Stimulated activated effector memory CD8-positive, alpha-beta T cell treated with anti-CD3 and anti-CD28 coated beads, Interleukin-12 subunit alpha, Interleukin-12 subunit beta, amount 100 ng/mL, for 72 hours (primary cell): Measurements from ENCODE around the gene KIAA2012.

ENCODE experiments used
- ATAC-seq: fragments of 150-1000 bp; cut with Tn5 transposase; 2 replicates; pipeline ENCODE4 v1.10.0; 2021
- DNase-seq, 2 donors: peaks; one replicate each; pipeline ENCODE4 v3.0.0; 2021 to 2022; ENCODE audit warnings: low spot score in 2 of 2
- H3K27ac Mint-ChIP-seq: one replicate; pipeline ENCODE4 v1.8.0; 2022; ENCODE audit warnings: mild to moderate bottlenecking, mixed read lengths
- H3K36me3 Mint-ChIP-seq: one replicate; pipeline ENCODE4 v1.8.0; 2022; ENCODE audit warnings: mild to moderate bottlenecking, mixed read lengths
- H3K4me1 Mint-ChIP-seq: one replicate; pipeline ENCODE4 v1.8.0; 2022; ENCODE audit warnings: mixed read lengths
- H3K4me3 Mint-ChIP-seq: one replicate; pipeline ENCODE4 v1.8.0; 2022; ENCODE audit warnings: mild to moderate bottlenecking, mixed read lengths
- H3K9me3 Mint-ChIP-seq: one replicate; pipeline ENCODE4 v1.8.0; 2022; ENCODE audit warnings: mixed read lengths

Gene KIAA2012

DNA sequence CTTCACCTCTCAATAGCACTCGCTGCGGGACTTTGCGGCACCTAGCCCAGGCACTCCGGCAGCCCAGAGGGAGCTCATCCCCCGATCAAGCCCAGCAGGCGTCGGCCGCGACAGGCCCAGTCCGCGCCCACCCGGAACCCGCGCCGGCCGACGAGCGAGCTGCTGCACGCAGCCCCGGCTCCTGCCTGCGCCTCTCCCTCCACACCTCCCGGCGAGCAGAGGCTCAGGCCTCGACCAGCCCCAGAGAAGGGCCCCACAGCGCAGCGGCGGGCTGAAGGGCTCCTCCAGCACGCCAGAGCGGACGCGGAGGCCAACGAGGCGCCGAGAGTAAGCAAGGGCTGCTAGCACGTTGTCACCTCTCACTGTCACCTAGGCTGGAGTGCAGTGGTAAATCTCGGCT lies 63.5 kb downstream of the KIAA2012 start:
- ATAC-seq (no peak), DNase-seq (no peak)
- Mint-ChIP-seq H3K4me3 (no peak overlapping the region), H3K36me3 (no peaks in the 10 kb centered on the region), H3K9me3 (no peaks in the 10 kb centered on the region), H3K4me1 (no peaks in the 10 kb centered on the region), H3K27ac (no peak overlapping the region)

DNA sequence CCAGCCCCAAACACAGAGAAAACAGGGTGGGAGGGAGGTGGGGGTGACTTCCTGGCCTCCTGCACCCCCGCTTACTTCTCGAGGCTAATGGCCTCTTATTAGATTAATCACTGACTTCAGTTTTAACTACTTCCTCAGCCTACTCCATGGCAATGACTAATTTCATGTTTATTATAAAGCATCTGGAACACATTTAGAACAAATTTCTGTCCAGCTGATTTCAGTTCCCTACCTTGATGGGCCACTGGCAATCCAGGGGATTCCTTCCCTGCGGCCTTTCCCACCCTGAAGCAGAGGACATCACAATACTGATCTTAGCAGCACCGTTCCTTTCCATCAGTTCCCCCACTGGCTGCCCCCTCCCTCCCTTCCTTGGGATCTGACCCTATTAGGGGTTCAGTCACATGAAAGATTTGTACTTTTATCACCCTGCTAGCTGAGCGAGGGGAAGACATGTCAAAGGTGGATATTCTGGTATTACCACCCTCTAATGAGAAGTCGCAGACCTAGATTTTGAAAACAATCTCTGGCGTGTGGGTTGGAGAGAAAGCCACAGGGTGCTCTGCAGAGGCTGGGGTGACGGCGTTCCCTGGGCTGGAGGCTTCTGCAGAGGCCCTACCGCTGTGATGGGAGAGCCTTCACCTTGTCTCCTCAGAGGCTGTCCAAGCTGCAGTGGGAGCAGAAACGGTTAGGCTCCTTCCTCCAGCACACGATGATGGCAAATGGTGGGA lies 67.6 kb downstream of the KIAA2012 start:
- Mint-ChIP-seq H3K4me3 (no peak overlapping the region), H3K27ac (no peak overlapping the region), H3K4me1 (peaks cover 5% of the 10 kb centered on the region), H3K9me3 (no peaks in the 10 kb centered on the region), H3K36me3 (no peaks in the 10 kb centered on the region)
- DNase-seq (no peak), ATAC-seq (no peak)

DNA sequence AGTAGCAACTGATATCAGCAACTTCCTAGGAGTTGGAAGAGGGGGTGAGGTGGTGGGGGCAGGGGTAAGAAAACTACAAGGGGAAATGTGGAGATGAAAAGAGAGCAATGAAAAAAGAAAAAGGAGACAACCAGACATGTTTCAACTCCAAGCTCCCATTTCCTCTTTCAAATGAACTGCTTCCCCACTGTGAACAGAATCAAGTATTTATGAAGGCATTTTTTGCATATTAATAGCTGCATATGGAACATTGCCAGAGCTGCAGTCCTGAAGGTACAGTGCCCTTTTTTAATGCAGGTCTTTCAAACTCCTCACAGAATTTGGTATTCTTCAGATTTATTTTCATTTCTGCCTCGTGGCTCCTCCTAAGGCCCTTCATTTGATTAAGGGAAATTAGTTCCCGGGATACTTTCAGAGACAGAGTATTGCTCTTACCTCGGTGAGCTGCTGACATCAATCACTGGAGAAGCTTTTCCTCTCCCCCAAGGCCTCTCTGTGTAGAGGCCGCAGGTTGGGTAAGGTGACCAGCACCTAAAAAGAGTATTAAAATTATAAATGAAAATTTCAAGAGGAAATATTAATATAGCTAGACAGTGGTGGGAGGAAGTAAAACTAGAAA lies 68.4 kb downstream of the KIAA2012 start:
- ATAC-seq (no peak), DNase-seq (no peak)
- Mint-ChIP-seq H3K27ac (no peak overlapping the region), H3K4me1 (peaks cover 5% of the 10 kb centered on the region), H3K4me3 (no peak overlapping the region), H3K9me3 (no peaks in the 10 kb centered on the region), H3K36me3 (no peaks in the 10 kb centered on the region)

DNA sequence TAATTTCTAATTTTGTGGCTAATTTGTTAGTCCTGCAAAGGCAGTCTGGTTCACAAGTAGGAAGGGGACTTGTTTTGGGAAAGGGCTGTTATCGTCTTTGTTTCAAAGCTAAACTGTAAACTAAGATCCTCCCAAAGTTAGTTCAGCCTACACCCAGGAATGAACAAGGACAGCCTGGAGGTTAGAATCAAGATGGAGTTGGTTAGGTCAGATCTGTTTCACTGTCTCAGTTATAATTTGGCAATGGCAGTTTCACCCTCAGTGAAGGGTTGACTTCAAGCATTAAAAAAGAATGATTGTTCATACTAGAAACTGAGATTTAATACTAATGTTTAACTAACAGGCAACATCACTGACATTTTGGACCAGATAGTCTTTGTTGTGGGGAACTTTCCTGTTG lies 69.5 kb downstream of the KIAA2012 start:
- DNase-seq: no peak
- Mint-ChIP-seq H3K4me3 (no peak overlapping the region), H3K36me3 (no peaks in the 10 kb centered on the region), H3K9me3 (no peaks in the 10 kb centered on the region), H3K27ac (no peak overlapping the region), H3K4me1 (peaks cover 5% of the 10 kb centered on the region)
- ATAC-seq: no peak

DNA sequence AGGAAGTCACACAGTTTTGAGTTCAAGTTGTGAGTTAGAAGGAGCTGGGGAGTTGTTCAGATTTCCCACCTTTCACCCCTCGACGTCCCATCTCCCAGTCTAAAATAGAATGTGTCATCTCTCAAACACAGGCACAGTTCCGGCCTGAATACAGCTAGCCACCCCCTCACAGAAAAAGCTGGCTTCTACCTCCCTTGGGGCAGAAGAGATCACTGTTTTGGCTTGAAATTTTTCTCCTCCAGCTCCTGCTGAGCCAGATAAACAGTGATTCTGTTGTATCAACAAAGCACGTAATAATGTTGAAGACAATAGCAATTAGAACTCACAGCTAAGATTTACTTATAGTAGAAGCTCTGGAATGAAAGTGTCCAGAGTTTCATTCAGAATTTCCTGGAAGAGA lies 74.7 kb downstream of the KIAA2012 start:
- H3K27ac Mint-ChIP-seq: no peak overlapping the region
- no peaks in the 10 kb centered on the region for H3K36me3 Mint-ChIP-seq
- H3K9me3 Mint-ChIP-seq: no peaks in the 10 kb centered on the region
- ATAC-seq (no peak), DNase-seq (no peak)
- H3K4me3 Mint-ChIP-seq: no peak overlapping the region
- H3K4me1 Mint-ChIP-seq: peaks cover 5% of the 10 kb centered on the region

DNA sequence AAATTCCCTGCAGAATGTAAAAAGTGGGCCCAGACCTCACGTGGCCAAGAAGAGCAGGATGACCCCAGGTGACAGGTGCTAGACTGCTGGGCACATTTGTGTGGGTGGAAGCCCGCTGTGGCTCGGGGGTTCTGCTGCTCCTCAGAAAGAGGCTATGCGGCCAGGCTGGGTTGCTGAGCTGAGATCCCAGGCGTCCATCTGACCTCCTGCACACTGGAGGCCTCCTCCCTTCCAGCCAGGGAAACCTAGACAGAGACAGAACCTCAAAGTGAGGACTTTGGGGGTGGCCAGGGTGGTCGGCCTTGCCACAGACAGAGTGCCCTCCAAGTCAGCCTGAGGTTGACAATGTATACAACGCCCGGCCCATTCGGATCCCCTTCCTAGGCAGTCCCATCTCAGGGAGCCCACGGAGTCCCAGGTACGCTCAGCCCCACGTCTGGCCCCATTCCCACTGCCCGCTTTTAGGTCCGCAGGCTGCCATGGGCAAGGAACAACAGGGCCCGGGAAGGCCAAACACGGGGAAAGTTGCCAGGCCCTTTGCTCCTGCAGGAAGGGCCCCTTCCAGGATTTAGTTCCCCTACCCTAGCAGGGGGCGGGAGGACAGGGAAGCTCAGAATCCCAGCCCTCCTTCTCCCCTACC lies 75.6 kb downstream of the KIAA2012 start:
- no peak overlapping the region for H3K4me3 Mint-ChIP-seq
- ATAC-seq: no peak
- no peaks in the 10 kb centered on the region for H3K9me3 Mint-ChIP-seq
- no peaks in the 10 kb centered on the region for H3K36me3 Mint-ChIP-seq
- DNase-seq: no peak
- peaks cover 5% of the 10 kb centered on the region for H3K4me1 Mint-ChIP-seq
- H3K27ac Mint-ChIP-seq: no peak overlapping the region

DNA sequence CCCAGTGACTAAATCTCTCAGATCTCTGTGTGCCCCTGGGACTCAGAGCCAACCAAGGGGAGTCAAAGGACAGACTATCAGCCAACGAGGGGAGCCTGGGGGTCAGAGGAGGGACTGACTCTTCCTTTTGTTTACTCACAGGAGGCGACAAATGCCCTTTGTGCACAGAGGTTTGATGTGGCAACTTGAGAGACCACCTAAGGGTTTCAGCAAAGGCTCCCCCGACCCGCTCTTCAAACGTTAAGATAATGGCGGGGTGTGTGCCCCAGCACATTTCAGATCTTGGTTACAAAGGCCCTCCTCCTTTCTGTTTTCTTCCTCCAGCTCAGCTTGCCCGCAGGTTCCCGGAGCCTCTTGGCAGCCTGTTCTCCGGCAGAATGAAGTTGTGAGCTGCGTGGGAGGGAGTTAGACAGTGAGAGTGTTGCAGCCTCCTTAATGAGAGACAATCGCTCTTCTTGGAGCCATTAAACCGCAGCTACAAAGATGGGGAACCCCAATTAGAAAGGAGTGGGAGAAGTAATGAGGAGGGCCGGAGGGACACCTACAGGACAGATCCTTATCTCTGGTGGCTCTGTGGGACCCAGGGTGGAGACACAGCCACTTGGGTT lies 76.2 kb downstream of the KIAA2012 start:
- no peaks in the 10 kb centered on the region for H3K36me3 Mint-ChIP-seq
- no peaks in the 10 kb centered on the region for H3K9me3 Mint-ChIP-seq
- DNase-seq (no peak), ATAC-seq (no peak)
- H3K27ac Mint-ChIP-seq: no peak overlapping the region
- peaks cover 5% of the 10 kb centered on the region for H3K4me1 Mint-ChIP-seq
- no peak overlapping the region for H3K4me3 Mint-ChIP-seq

DNA sequence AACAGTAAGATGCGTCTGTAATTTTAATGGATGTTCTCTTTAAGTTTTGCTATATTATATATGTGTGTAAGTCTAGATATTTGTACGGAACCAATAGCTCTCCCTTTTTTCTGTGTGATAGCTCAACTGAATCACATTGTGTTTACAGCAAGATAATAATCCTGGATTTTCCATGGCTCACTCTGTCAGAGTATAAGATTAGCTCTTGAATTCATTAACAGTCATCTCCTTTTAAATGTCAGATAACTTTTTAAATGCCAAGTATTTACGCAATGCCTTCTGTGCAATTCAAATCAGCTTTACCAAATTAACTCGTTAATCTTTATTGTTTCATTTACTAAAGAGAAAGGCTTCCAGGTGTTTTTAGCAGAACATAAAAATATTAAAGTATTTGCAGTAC lies 76.9 kb downstream of the KIAA2012 start:
- no peaks in the 10 kb centered on the region for H3K36me3 Mint-ChIP-seq
- H3K4me1 Mint-ChIP-seq: peaks cover 4% of the 10 kb centered on the region

DNA sequence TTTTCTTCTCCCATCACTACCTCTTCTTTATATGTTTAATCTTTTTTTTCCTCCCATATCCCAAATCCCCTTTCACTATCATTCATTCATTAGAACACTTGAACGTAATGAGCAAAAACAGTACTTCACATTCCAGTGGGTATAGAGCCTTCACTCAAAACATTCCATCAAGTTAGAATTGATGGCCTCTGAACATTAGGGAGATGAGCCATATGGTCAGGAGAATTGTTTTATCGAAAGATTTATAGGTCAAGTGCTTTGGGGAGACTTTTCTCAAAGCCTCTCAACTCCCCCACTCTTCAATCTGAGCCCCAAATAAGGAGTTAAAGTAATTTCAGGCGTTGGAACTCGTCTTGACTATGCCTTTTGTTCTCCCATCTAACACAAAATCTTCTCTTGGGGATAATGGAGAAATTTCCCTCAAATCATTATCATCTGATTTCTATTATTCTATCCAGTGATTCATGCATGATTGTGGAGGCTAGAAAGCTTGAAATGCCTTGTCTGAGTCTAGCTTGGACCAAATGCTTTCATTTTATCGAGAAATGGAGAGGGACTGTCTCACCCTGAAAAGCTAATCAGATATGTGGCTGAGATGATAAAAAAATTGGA lies 79.2 kb downstream of the KIAA2012 start:
- H3K27ac Mint-ChIP-seq: no peak overlapping the region
- H3K9me3 Mint-ChIP-seq: no peaks in the 10 kb centered on the region
- ATAC-seq (no peak), DNase-seq (no peak)
- no peak overlapping the region for H3K4me3 Mint-ChIP-seq
- no peaks in the 10 kb centered on the region for H3K4me1 Mint-ChIP-seq
- no peaks in the 10 kb centered on the region for H3K36me3 Mint-ChIP-seq

More for the DNA sequence above, 76.9 kb downstream of the KIAA2012 start:
- no peak for DNase-seq
- no peak for ATAC-seq
- H3K4me3 Mint-ChIP-seq: no peak overlapping the region
- H3K27ac Mint-ChIP-seq: no peak overlapping the region
- H3K9me3 Mint-ChIP-seq: no peaks in the 10 kb centered on the region

DNA sequence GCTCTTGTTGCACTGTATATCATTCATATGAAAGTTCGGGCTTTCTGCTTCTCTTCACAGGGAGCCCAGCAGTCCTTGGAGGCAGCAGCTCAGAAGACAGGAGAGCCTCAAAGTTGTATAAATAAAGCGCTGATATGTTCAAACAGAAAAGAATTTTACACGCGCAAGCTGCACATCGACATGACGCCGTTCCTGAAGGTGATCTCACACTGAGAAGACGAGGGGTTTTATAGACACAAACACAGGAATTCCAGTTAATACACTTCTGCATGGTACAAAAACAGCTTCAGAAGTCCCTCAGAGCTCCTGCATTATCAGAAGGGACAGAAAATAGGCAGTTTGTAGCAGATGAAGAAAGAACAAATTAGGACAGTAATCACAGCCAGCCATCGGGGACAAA lies 81.6 kb downstream of the KIAA2012 start:
- no peak for DNase-seq
- Mint-ChIP-seq H3K4me1 (no peaks in the 10 kb centered on the region), H3K27ac (no peak overlapping the region), H3K36me3 (no peaks in the 10 kb centered on the region), H3K4me3 (no peak overlapping the region), H3K9me3 (no peaks in the 10 kb centered on the region)
- no peak for ATAC-seq

DNA sequence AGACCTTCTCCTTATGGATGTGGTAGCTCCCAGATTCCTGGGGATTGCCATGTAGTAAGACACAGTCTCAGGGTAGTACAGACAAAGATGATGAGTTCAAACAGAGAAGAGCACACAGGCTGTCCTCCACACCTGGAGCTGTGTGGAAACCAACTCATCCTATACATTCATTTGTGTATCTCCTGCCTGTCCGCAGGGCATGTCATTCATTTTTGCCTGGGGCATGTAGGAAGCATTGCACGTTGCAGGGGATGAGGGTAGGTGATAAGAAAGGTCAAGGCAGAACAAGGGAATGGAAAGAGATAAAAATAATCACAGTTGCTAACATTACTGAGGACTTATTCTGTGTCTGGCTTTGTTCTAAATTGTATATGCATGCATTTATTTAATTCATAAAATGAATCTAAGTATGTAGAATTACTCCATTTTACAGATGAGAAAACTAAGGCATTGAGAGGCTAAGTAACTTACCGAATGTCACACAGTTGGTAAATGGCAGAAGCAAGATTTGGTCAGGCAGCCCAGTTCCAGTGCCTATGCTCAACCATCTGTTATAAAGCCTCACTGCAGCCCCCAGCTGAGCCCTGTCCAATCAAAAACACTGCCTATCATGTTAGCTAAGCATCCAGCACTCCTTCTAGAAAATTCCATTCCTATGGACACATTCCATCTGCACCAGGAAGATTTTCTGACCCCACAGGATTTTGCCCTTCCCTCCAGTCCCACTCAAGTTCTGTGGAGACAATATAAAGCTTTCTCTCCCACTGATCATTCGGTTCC lies 84.3 kb downstream of the KIAA2012 start:
- DNase-seq (no peak), ATAC-seq (no peak)
- H3K4me3 Mint-ChIP-seq: no peak overlapping the region
- no peaks in the 10 kb centered on the region for H3K36me3 Mint-ChIP-seq
- no peaks in the 10 kb centered on the region for H3K9me3 Mint-ChIP-seq
- peaks cover 7% of the 10 kb centered on the region for H3K4me1 Mint-ChIP-seq
- H3K27ac Mint-ChIP-seq: no peak overlapping the region

DNA sequence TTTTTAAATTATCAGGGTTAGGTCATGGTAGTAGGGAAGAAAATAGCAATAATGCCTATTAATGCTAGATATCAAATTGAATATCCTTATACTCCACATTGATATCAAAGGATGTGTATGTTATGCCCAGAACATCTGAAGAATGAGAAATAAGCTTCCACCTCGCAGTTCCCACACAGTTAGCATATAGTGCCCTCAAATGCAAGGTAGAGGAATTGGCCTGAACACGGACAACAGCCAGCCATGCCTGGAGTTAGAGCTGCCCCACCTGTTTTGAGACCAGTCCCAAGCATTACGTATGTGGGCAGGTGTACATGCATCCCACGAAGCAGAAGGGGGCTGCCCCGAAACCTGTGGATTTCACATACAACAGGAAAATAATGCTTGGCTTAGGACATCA lies 85.7 kb downstream of the KIAA2012 start:
- Mint-ChIP-seq H3K4me3 (no peak overlapping the region), H3K27ac (no peak overlapping the region), H3K9me3 (no peaks in the 10 kb centered on the region), H3K36me3 (no peaks in the 10 kb centered on the region), H3K4me1 (peaks cover 7% of the 10 kb centered on the region)
- DNase-seq (no peak), ATAC-seq (no peak)

DNA sequence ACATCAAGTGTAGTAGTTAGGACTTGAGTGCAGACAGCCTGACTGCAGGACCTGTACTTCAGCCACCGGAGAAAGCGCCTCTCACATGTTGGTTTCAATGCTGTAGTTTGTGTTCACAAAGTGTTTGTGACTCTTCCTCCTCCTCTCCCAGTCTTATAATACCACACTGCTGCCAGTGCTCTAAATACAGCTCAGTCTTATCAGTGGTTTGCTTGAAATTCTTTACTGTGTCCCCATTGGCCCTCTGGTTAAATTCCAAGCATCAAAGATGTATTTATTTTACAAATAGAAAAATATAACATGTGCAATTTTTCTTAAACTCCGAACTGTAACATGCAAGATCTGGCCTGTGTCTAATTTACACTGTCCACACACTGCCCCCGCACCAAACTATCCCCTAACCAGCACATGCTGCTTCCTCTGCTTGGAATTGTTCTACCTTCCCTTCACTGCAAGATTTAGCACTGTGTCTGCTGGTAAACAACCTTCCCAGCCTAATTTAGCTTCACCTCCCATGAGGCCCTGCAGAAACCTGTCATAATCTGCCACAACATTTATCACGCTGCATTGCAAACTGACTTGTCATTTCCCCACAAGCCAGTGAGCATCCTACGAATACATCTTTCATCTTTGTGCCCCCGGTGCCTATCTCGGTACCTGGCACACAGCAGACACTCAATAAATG lies 88.2 kb downstream of the KIAA2012 start:
- Mint-ChIP-seq H3K4me1 (peaks cover 7% of the 10 kb centered on the region), H3K27ac (no peak overlapping the region), H3K9me3 (no peaks in the 10 kb centered on the region), H3K4me3 (no peak overlapping the region), H3K36me3 (no peaks in the 10 kb centered on the region)
- peak; percentile 55 for ATAC-seq
- DNase-seq: no peak

DNA sequence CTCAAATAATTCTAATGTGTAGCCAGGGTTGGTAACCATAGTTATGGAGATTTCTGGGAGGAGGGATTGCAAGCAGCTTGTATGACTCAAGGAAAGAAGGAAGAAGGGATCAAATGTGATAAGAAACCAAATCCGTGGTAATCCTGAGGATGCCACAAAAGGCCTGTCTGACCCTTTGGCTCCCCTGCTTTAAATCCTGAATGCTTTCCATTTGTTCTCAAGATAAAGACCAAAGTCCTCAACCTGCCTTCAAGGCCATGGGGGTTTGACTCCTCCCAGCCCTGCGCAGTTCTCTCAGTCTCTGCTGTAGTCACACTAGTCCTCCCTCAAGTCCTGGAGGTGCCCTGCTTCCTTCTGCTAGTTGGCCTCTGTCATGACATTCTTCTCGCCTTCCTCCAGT lies 91.4 kb downstream of the KIAA2012 start:
- no peak for DNase-seq
- Mint-ChIP-seq H3K27ac (no peak overlapping the region), H3K4me3 (no peak overlapping the region), H3K4me1 (peaks cover 7% of the 10 kb centered on the region), H3K9me3 (no peaks in the 10 kb centered on the region), H3K36me3 (no peaks in the 10 kb centered on the region)
- no peak for ATAC-seq
